MV-4-11 (cell line): ENCODE results near the gene RBM38.
"Not testable (repeated sequence)": the region's sequence is repeated elsewhere in the genome, so short reads cannot be mapped to it uniquely, and the experiment has no call there.

Source experiments
- DNase-seq: peaks from one replicate; lab custom pipeline; 2025; lab: John Stamatoyannopoulos, UW

RBM38 gene

GRCh38 chr20:57417830-57418780 lies 26.9 kb downstream of the RBM38 start:
- DNase-seq: no peak

- not testable (repeated sequence) for DNase-seq
These were observed 28.3 kb downstream of the RBM38 start for GRCh38 chr20:57419479-57419878.

GRCh38 chr20:57420571-57421252 lies 29.5 kb downstream of the RBM38 start:
- no peak for DNase-seq

- no peak for DNase-seq
These were observed 30.3 kb downstream of the RBM38 start for GRCh38 chr20:57421253-57422220.

DNA sequence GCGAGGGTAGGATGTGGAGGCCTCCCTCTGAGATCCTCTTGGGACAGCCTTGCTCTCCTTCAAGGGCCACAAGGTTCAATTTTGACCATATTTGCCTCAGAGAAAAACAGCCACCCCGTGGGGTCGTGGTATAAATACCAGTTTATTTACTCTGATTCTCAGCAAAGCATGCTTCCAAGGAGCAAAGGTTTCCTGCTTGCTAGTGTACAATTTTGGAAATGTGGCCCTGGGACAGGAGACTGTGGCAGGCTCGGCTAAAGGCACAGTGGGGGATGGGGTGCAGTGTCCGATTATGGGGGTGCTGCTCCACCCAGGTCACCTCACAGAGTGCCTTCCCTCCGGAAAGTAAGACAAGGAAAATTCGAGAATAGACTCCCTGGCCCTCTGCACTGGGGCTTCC lies 31.1 kb downstream of the RBM38 start:
- no peak for DNase-seq

GRCh38 chr20:57425150-57426013 lies 34.2 kb downstream of the RBM38 start:
- peak; percentile 88 for DNase-seq

GRCh38 chr20:57426271-57426689 lies 35.1 kb downstream of the RBM38 start:
- DNase-seq: no peak

- no peak for DNase-seq
These were observed 35.6 kb downstream of the RBM38 start for GRCh38 chr20:57426831-57427230.

DNA sequence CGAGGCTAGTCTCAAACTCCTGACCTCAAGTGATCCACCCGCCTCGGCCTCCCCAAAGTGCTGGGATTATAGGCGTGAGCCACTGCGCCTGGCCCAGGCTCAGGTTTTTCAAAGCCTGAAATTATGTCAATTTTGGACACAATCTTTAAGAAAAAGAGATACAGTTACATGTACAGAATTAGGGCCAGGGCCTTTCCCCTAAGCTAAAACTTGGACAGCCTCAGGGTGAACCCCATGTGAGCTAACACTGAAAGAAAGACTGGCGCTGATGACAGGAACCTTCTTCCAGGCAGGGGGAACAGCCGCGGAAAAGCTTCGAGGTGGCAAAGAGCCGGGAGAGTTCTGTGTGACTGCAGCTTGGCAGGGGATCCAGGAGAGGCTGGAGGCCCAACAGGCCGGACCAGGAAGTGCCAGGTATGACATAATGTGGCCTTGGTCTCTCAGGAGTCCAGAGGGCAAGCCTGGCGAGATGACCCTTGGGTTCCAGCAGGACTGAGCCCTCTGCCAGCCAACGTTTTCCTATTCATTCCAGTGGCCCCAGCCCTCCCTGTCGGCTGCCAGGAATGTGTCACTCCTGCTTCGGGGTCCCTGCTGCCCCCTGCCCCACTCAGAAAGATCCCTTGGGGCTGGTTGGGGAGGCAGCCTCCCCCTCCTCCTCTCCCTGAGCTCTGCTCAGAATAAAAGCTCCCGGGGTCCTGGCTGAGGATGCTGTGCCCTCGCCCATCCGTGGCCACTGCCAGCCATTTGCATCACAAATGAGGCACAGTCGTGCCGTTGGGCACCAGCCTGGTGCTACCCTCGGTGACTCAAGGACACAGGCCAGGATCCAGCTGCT lies 37.3 kb downstream of the RBM38 start:
- DNase-seq: no peak

DNA sequence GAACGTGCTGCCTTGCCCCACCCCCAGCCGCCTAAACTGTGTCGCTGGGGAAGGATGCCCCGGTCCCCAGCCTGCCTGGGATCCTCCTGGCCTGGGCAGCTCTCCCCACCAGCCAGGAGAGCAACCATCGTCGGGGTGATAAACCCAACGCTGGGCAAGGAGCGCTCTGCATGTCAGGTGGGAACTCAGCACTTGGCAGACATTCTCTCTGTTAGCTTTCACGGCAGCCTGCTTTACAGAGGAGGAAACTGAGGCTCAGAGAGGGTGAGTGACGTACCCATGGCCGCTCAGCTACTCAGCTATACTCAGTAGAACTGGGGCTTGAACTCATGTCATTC lies 37.9 kb downstream of the RBM38 start:
- DNase-seq: no peak

DNA sequence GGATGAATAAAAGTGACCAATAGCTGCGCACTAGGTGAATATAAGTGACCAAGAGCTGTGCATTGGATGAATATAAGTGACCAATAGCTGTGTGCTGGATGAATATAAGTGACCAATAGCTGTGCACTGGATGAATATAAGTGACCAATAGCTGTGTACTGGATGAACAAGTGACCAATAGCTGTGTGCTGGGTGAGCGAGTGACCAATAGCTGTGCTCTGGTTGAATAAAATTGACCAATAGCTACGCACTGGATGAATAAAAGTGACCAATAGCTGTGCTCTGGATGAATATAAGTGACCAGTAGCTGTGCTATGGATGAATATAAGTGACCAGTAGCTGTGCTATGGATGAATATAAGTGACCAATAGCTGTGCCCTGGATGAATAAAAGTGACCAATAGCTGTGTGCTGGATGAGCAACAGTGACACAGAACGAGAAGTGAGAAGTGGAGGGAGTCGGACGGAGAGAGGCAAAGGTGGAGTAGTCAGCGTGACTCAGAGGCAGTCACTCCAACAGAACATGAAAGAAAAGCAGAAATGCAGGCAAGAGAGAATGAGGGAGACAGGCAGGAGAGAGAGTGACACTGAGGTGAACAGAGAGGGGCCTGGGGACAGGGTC lies 38.5 kb downstream of the RBM38 start:
- peak; percentile 95 for DNase-seq

- DNase-seq: not testable (repeated sequence)
These were observed 39.0 kb downstream of the RBM38 start for GRCh38 chr20:57430201-57430596.

GRCh38 chr20:57431539-57431835 lies 40.3 kb downstream of the RBM38 start:
- DNase-seq: no peak

- DNase-seq: no peak
These were observed 41.3 kb downstream of the RBM38 start for GRCh38 chr20:57432480-57432861.

GRCh38 chr20:57432862-57433491 lies 41.8 kb downstream of the RBM38 start:
- DNase-seq: peak; percentile 98

DNA sequence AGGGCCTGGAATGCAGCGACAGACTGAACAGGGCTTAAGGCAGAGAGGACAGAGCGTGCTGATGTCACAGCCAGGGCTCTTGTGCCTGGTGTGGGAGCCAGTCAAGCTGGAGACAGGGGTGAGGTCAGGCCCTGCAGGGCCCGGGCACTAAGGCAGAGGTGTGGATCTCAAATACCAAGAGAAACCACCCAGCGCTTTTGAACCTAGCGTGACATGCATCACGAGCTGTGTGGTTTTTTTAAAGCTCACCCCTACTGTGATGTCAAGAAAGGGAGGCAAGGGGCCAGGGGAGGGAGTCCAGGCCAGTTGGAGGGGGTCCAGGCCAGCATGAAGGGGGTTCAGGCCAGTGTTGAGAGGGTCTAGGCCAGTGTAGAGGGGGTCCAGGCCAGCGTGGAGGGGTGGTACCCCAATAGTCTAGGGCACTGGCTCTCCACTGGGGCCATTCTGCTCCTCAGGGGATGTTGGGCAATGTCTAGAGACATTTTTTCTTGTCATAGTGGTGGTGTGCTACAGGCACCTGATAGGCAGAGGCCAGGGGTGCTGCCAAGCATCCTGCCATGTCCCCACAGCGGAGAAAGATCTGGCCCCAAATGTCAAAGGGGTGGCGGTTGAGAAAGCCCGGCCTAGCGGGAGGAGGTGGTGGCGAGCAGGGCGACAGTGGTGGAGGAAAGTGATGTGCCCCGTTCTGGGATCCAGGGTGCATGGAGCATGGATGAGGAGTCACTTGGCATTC lies 42.6 kb downstream of the RBM38 start:
- peak; percentile 64 for DNase-seq

DNA sequence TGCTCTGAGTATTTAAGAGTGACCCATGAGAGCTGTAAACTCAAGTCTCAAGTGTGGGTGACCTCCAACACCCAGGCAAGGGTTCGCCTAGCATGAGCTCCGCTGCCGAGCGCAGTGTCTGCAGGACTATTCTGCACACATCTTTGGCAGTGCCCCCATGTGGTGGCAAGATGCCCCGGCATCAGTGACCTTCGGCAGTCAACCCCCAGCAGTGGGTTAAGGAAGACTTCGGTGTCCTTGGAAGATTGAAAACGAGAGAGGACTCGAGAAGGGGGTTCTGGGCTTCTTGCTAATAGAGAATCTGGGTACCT lies 43.1 kb downstream of the RBM38 start:
- peak; percentile 18 for DNase-seq

DNA sequence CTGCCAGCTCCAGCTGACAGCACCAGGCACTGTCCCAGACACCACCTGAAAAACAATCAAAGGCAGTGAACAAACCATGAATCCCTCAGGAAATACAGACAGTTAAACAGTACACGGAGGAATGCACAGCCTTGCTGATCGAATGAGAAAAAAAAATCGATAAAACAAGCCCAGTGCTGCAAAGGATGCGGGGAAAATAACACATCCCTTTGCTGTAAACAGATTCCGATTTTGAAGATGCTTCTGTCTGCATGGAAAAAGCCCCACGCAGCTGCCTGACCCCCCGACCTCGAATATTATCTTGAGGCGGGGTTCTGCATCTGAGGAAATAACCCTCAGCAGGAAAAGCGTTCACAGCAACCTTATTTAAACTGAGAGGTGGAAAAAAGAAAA lies 43.9 kb downstream of the RBM38 start:
- DNase-seq: no peak
